Measurements from ENCODE around the gene TBRG1.

The TBRG1 gene

GRCh38 chr11:124682443-124682842 is 59.8 kb downstream of the TBRG1 start:
- H3K27ac Mint-ChIP-seq, result no peak overlapping the region
- H3K36me3 Mint-ChIP-seq, result peaks cover 7% of the 10 kb centered on the region
- no peaks in the 10 kb centered on the region for H3K4me1 Mint-ChIP-seq
- no peak for DNase-seq
- H3K27me3 Mint-ChIP-seq, result no peaks in the 10 kb centered on the region
- CTCF ChIA-PET, result no interaction called here
- peaks cover 20% of the 10 kb centered on the region for H3K9me3 Mint-ChIP-seq
- H3K4me3 Mint-ChIP-seq, result no peak overlapping the region

All from activated naive CD4-positive, alpha-beta T cell treated with anti-CD3 and anti-CD28 coated beads, Interleukin-2, amount 10 ng/mL, durations not matched to agents 7 days and 5 days (primary cell).